ENCODE data around the gene TLR7.

Gene TLR7

DNA sequence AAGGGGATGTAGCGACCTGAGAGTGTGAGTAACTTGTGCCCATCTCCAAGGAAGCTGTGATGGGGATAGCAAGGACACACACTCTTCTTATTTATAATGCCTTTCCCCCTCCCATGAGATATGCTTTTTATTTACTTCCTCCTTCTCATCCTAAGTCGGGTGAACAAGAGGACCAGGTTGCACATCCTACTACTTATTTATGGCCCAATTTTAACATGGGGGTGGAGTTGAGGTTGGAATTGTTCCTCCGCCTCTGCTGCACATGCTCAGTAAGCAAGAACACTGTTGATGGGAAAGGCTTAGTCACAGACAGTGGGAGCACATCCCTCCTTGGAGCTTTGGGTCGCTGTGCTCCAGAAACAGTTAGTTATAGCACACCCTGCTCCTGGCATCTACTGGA, 24.3 kb downstream of the TLR7 start:
- DNase-seq (ENCODE audit: low read depth) = no peak

DNA sequence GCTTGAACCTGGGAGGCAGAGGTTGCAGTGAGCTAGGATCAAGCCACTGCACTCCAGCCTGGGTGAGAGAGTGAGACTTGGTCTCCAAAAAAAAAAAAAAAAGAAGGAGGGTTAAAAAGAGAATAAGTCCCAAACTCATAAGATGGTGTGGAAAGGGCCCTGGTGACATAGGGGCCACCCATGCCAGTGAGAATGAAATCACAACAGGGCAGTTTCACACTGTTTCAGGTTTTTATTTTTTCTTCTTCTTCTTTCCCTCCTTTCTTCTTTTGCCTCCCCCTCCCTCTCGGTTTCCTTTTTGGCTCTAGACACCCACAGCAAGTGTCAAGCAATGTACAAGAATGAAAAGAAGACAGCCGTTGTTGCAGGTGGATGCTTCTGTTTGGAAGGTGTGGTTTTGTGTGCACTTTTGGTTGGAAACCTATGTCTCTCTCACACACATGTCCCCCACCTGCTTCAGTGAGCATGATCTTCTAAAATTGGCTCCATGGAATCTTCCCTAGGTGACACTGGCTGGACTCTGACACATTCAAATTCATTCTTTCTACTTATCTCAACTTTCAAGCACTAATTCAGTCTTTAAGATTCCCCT, 25.1 kb downstream of the TLR7 start:
- no peak for DNase-seq (ENCODE audit: low read depth)

GRCh38 chrX:12892716-12893115, 25.8 kb downstream of the TLR7 start:
- no peak for DNase-seq (ENCODE audit: low read depth)

DNA sequence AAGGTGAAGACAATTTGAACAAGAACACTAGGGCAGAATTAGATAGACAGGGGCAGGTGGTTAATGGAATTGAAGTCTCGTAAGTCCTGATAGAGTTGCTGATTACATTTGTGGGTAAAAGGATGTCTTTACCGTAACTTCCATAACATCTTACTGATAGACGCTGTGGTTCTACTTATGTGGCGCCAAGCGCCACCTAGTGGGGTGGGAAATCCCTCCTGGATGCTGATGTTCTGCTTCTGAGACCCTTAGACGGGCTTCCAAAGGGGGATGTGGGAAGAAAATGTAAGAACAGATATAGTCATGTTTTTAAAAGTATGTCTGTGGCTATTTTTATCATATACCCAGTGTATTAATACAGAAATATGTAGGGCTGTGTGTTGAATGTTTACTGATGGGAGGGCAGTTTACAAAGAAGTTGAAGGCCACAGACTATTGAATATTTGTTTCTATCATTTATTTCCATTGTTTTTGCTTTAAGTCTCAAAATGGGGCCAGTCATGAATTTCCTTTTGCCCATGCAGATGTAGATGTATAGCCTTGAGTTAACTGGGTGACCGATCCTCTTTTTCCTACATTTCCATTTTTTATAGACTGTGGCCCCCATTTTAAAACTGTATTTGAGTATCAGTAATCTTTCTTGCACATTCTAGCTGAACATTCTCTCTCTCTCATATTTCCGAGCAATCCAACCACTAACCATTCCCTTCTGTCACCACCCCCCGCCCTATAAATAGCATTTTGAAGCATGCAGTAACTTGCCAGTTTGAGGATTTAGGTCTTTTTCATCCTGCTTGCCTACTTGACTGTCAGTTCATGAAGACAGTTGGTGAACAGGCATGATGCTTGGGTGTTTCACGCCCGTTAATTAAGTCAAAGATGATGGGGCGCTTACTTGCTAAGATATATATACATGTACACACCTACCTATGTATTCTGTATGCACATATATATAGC, 27.5 kb downstream of the TLR7 start:
- peak; percentile 15 for DNase-seq (ENCODE audit: low read depth)

GRCh38 chrX:12895866-12896265, 29.0 kb downstream of the TLR7 start:
- DNase-seq (ENCODE audit: low read depth) = no peak

- no peak for DNase-seq (ENCODE audit: low read depth)
Observed at GRCh38 chrX:12896935-12897334, 30.1 kb downstream of the TLR7 start.

DNA sequence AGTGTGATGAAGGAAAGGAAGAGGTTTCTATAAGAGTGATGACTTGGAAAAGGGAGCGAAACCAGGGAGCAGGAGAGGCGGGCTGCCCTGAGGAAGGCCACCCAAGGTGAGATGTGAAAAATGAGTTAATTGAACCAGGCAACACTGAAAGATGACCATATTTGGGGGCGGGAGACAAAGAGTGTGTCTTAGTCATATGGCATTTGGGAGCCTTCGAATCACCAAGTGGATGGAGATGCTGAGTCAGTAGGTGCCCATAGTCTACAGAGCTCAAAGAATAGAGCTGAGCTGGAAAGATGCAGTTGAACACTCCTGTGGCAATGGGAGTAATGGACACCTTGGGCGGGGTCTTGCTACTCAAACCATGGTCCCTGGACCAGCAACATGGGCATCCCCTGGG, 31.2 kb downstream of the TLR7 start:
- DNase-seq (ENCODE audit: low read depth) = no peak

- no peak for DNase-seq (ENCODE audit: low read depth)
Observed at GRCh38 chrX:12899506-12899905, 32.6 kb downstream of the TLR7 start.

DNA sequence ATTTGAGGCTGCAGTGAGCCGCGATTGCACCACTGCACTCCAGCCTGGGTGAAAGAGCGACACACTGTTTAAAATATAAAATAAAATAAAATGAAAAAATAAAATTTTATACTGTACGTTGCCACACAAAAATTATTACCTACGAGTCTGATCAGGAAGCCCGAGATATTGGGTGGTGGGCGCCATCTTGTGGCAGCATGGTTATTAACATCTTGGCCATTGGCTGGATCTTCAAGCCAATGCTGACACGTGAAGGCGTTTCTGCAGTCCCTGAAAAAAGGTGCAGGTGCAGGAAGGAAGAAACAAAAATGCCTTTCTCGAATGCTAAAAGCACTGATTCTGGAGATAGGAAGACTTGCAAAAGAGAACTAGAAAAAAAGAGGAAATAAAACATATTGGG, 34.6 kb downstream of the TLR7 start:
- peak; percentile 36 for DNase-seq (ENCODE audit: low read depth)

- no peak for DNase-seq (ENCODE audit: low read depth)
Observed at GRCh38 chrX:12903646-12904045, 36.8 kb downstream of the TLR7 start.

DNA sequence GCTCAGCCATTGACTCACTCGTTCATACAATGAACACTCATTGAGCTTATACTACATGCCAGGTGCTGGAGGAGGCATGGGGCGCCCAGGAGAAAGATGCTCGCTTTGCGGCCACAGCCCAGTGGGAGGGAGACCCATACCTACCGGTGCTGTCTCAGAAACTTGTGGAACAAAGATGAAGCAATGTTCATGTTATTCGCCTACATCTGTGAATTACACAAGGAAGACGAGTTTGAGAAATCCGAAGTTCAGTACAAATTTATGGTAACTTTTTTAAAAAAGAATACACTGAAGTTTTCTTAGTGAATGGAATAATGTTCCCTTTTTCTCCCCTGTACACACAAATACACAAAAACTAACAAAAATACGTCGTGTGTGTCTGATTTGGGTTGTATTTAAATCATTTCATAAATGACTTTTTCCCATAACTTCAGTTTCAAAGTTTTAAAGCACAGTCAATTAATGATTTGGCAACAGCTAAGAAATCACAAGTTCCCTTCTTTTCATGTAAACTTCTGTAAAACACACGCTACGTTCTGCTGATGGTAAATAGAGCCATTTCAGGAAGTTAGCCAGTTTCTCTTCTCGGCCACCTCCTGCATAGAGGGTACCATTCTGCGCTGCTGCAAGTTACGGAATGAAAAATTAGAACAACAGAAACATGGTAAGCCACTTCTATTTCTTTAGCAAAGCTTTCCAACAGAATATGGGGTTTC, 39.3 kb downstream of the TLR7 start, which contains the start of gene TLR8:
TLR8 (plus strand) TSS at position 575 of the 716 bp plus-strand sequence; CDS start at position 662, 87 bp downstream.
- DNase-seq (ENCODE audit: low read depth) = no peak

DNA sequence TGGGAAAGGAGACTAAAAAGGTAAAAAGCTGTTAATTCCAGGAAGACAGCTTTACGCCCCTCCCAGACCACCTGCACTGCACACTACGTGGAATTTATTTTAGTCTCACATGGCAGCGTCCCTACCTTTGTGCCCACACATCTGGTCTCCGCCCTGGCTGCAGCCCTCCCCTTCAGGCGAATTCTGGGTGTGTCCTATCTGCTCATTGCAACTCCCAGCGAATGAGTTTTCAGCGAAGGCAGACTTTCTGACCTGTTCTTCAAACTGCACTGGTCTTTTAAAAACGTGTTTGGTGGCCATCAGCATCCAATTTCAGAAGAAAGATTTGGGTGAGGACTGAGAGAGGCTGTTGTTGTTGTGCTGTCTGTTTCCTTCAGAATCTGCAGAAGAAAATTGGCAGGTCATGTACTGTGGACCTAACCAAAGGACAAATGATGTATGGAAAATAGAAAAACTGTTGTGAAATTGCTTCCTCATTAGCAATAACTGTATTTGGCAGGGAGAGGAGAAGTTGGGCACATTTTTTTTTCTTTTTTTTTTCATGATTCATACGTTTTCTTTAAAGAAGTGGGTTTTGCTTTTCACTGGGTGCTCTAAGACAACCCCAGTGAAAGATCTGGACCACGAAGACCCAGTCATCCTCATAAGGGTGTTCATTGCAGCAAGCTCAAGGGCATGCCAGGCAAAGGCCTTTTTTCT, 43.7 kb downstream of the TLR7 start:
- no peak for DNase-seq (ENCODE audit: low read depth)

DNA sequence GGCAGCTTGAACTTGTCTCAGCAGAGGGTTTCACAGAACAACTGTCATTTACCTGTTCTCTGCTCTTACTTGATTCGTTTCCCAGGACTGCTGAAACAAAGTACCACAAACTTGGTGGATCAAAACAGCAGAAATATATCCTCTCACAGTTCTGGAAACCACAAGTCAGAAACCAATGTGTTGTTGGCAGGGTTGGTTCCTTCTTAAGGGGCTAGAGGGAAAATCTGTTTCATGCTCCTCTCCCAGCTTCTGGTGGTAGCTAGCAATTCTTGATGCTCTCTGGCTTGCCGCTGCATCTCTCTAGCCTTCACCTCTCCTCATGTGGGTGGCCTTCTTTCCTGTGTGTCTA, 44.2 kb downstream of the TLR7 start:
- no peak for DNase-seq (ENCODE audit: low read depth)

- DNase-seq (ENCODE audit: low read depth) = no peak
Observed at GRCh38 chrX:12912791-12913482, 46.1 kb downstream of the TLR7 start.

DNA sequence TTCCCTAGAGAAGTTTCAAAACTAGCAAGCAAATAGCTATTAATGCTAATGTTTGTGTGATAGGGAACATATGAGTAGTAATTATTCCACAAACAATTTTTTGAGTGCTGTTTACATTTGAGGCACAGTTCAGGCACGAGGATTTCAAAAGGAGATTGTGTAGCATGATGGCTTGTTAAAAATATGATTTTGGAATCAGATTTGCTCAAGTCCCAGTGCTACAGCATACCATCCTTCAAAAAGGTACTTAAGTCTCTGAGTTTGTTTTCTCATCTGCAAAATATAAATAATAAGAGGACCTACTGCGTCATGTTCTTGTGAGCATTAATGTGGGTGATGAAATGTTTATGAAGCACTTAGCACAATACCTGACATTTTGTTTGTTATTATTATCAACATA, 50.9 kb downstream of the TLR7 start:
- no peak for DNase-seq (ENCODE audit: low read depth)

DNA sequence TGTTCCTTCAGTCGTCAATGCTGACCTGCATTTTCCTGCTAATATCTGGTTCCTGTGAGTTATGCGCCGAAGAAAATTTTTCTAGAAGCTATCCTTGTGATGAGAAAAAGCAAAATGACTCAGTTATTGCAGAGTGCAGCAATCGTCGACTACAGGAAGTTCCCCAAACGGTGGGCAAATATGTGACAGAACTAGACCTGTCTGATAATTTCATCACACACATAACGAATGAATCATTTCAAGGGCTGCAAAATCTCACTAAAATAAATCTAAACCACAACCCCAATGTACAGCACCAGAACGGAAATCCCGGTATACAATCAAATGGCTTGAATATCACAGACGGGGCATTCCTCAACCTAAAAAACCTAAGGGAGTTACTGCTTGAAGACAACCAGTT, 52.2 kb downstream of the TLR7 start:
- no peak for DNase-seq (ENCODE audit: low read depth)

DNA sequence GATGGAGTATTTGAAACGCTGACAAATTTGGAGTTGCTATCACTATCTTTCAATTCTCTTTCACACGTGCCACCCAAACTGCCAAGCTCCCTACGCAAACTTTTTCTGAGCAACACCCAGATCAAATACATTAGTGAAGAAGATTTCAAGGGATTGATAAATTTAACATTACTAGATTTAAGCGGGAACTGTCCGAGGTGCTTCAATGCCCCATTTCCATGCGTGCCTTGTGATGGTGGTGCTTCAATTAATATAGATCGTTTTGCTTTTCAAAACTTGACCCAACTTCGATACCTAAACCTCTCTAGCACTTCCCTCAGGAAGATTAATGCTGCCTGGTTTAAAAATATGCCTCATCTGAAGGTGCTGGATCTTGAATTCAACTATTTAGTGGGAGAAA, 52.7 kb downstream of the TLR7 start:
- no peak for DNase-seq (ENCODE audit: low read depth)

DNA sequence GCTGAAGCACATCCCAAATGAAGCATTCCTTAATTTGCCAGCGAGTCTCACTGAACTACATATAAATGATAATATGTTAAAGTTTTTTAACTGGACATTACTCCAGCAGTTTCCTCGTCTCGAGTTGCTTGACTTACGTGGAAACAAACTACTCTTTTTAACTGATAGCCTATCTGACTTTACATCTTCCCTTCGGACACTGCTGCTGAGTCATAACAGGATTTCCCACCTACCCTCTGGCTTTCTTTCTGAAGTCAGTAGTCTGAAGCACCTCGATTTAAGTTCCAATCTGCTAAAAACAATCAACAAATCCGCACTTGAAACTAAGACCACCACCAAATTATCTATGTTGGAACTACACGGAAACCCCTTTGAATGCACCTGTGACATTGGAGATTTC, 54.1 kb downstream of the TLR7 start:
- no peak for DNase-seq (ENCODE audit: low read depth)

GRCh38 chrX:12921886-12922598, 55.2 kb downstream of the TLR7 start:
- DNase-seq (ENCODE audit: low read depth) = no peak

- DNase-seq (ENCODE audit: low read depth) = no peak
Observed at GRCh38 chrX:12922599-12922919, 55.7 kb downstream of the TLR7 start.

DNA sequence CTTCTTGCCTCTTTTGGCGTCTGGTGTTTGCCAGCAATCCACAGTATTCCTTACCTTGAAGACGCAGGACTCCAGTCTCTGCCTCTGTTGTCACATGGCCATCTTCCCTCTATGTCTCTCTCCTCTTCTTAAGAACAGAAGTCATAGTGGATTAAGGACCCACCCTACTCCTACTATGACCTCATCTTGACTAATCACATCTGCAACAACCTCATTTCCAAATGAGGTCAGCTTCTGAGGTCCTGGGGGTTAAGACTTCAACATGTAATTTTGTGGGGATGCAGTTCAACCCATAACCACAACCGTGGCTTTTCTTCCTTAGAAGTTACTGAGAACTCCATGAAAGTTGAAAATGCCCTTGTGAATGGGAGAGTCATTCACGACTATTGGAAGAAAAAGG, 62.8 kb downstream of the TLR7 start:
- DNase-seq (ENCODE audit: low read depth) = no peak
